Fibroblast of the aortic adventitia (primary cell): ENCODE results near the gene RAP1GDS1. TPM values are rescaled to one million over a fixed set of nuclear protein-coding genes. Genes with fewer than 3 reads are reported as not detected.
"Not testable (repeated sequence)": the region's sequence is repeated elsewhere in the genome, so short reads cannot be mapped to it uniquely, and the experiment has no call there.

Experiments
- DNase-seq: peaks from one replicate; pipeline ENCODE4 v3.0.0-alpha.2; 2010; ENCODE audit warnings: low read depth
- H3K4me3 ChIP-seq: 2 replicates; pipeline ENCODE4 v1.5.1; 2011; ENCODE audit warnings: low read depth, mild to moderate bottlenecking, control low read depth, low read length, moderate library complexity
- total RNA-seq: library from RNA; depleted of rRNA; stranded (reverse); fragments of >200 nt; gene quantifications from 2 replicates; pipeline ENCODE4 v1.2.3, GENCODE V29; 2012; ENCODE audit warnings: low replicate concordance
- TF ChIP-seq, protein P1 (sequence below): IDR thresholded peaks from 2 replicates; pipeline ENCODE4 v1.5.1; 2011; ENCODE audit warnings: mild to moderate bottlenecking, low read length, control low read depth, inconsistent platforms; ENCODE audit not compliant: insufficient read depth

RAP1GDS1 gene
- total RNA-seq, 1 donor = 62.2 TPM

DNA sequence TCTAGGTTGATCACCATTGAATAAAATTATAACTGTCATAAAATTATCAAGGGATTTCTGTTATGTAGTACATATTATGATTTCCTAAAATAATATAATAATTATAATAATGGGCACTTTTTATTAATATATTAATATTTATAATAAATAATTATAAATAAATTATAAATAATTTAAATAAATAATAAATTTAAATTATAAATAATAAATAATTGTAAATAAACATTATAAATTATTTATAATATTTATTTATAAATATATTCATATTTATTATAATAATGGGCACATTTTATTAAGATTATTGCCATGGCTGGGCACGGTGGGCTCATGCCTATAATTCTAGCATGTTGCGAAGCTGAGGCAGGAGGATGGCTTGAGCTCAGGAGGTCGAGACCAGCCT is 24.5 kb downstream of the RAP1GDS1 start:
- TF ChIP-seq, protein P1, sequence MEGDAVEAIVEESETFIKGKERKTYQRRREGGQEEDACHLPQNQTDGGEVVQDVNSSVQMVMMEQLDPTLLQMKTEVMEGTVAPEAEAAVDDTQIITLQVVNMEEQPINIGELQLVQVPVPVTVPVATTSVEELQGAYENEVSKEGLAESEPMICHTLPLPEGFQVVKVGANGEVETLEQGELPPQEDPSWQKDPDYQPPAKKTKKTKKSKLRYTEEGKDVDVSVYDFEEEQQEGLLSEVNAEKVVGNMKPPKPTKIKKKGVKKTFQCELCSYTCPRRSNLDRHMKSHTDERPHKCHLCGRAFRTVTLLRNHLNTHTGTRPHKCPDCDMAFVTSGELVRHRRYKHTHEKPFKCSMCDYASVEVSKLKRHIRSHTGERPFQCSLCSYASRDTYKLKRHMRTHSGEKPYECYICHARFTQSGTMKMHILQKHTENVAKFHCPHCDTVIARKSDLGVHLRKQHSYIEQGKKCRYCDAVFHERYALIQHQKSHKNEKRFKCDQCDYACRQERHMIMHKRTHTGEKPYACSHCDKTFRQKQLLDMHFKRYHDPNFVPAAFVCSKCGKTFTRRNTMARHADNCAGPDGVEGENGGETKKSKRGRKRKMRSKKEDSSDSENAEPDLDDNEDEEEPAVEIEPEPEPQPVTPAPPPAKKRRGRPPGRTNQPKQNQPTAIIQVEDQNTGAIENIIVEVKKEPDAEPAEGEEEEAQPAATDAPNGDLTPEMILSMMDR = no peak
- no peak overlapping the region for H3K4me3 ChIP-seq
- DNase-seq = no peak

DNA sequence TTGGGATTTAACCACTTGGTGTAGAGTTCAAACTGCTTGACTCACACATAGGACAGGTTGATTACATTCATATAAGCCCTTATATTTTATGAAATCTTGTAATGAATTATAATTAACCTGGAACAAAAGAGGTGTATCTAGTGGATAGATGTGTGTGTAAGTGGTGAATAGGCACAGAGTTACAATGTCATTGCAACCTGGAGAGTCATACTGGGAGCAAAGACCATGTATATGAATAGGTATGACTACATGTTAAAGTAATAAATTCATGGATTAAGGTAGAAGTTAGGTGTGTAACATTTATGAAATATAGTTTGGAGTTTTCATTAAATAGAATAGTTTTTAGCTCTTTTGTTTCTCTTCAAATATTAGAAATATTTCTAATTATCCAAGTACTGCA is 26.1 kb downstream of the RAP1GDS1 start:
- TF ChIP-seq, protein P1 = no peak
- H3K4me3 ChIP-seq = no peak overlapping the region
- no peak for DNase-seq

DNA sequence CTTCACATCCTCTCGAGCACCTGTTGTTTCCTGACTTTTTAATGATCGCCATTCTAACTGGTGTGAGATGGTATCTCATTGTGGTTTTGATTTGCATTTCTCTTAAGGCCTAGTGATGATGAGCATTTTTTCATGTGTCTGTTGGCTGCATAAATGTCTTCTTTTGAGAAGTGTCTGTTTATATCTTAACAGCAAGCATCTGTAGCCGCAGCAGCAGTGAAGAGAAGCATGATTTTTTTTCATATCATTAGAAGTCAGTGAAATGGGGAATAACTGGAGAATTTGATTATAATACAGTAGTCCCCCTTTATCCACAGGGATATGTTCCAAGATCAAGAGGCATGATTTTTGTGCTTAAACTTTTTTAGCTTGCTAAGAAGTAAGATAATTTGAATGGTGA is 27.5 kb downstream of the RAP1GDS1 start:
- not testable (repeated sequence) for DNase-seq, H3K4me3 ChIP-seq

DNA sequence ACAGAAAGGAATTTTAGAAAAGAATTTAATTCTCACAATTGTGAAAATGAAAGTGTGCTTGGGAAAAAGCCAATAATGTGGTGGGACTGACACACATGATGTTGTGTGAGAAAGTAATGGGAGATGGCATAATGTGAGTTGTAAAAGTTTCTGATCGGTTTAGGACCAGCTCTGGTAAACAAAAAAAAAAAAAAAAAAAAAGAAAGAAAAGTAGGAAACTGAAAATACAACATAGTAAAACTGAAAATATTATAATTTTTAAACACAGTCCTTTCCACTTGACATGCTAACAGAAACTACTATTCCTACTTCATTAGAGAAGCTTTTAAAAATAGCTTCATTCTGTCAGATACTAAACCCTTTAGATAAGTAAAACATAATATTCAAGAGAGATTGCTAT is 28.2 kb downstream of the RAP1GDS1 start:
- DNase-seq = peak; percentile 16
- TF ChIP-seq, protein P1 = no peak

DNA sequence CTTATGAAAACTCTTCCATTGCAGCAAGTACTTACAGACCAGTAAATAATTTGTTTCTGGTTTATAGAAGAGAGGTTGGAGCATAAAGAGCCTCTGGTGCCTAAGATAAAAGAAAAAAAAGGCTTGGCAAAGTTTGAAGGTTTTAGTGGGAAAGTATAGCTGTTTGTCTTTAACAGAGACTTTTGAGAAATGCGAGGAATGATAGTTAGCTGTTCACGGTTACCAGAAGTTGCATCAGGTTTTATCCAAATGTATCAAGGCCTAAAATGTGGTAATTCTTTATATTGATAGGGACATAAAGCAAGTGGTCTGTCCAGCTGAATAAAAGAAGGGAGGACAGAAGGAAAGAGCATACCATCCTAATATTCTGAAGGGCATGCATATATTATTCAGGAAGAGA is 29.3 kb downstream of the RAP1GDS1 start:
- H3K4me3 ChIP-seq = no peak overlapping the region
- TF ChIP-seq, protein P1 = no peak
- DNase-seq = peak; percentile 93

More for the DNA sequence above, 28.2 kb downstream of the RAP1GDS1 start:
- no peak overlapping the region for H3K4me3 ChIP-seq

DNA sequence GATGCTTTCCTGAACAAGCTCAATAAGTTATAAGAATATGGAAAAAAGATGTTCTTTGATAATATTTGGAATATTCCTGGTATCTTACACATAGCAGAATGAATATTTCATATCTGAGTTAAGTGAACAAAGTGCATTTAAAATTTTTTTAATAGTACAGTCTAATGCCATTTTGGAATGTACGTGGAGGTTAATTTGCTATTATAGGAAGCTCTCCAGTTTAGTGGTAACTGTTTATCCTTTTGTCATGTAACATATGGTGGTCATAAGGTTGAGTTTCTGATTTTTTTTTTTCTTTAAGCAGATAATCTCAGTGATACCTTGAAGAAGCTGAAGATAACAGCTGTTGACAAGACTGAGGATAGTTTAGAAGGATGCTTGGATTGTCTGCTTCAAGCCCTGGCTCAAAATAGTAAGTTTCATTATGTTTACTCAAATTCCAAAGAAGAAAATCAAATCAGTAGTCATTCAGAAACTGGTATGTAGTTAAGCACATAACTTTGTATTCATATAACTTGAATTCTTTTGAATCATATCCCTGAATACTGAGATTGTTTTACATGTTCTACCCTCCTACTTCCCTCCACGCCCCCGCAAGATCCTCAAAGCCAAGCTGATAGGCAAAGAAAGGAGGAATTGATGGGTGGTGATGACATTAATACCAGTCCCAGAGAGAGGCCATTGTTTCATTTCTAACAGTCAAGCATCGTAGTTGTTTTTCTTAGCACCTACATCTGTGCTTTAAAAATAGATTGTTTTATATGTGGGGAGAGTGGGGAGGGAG is 32.1 kb downstream of the RAP1GDS1 start:
- TF ChIP-seq, protein P1 = no peak
- peak; percentile 19 for DNase-seq
- no peak overlapping the region for H3K4me3 ChIP-seq

DNA sequence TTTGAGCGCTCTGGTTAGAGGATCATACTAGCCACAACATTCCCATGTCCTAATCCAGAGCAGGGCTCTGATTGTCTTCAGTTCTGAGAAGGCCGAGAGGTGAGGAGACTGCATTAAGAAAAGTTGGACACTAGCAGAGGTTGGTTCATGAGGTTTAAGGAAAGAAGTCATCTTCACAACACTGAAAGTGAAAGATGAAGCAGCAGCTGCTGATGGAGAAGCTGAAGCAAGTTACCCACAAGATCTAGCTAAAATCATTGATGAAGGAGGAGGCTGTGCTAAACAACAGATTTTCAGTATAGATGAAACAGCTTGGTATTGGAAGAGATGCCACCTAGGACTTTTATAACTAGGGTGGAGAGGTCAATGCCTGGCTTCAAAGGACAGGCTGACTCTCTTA is 36.8 kb downstream of the RAP1GDS1 start:
- TF ChIP-seq, protein P1 = no peak
- DNase-seq = no peak
- H3K4me3 ChIP-seq = no peak overlapping the region
